GM12874 (cell line): Measurements from ENCODE around the gene CCDC71.

Experiments used
- TF ChIP-seq, protein P1 (sequence below): IDR thresholded peaks from 2 replicates; pipeline ENCODE4 v1.5.1; 2011; ENCODE audit warnings: low read depth, mild to moderate bottlenecking, control low read depth, low read length, moderate library complexity; ENCODE audit not compliant: insufficient read depth

Gene CCDC71

DNA sequence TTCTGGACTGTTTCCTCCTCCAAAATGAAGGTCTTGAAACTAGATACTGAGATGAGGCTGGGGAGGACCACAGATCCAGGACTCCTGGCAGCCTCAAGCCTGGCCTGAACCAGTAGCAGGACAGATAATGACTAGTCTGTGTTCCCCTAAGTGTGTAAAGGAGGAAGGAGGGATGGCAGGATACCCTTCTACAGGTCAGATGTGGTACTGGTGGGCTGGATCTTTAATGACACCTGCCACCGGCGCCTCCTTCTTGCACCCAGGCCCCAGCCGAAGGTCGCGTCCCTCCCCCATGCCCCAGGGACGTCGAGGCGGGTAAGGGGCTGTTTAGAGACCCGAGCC is 46.1 kb downstream of the CCDC71 start:
- TF ChIP-seq, protein P1, sequence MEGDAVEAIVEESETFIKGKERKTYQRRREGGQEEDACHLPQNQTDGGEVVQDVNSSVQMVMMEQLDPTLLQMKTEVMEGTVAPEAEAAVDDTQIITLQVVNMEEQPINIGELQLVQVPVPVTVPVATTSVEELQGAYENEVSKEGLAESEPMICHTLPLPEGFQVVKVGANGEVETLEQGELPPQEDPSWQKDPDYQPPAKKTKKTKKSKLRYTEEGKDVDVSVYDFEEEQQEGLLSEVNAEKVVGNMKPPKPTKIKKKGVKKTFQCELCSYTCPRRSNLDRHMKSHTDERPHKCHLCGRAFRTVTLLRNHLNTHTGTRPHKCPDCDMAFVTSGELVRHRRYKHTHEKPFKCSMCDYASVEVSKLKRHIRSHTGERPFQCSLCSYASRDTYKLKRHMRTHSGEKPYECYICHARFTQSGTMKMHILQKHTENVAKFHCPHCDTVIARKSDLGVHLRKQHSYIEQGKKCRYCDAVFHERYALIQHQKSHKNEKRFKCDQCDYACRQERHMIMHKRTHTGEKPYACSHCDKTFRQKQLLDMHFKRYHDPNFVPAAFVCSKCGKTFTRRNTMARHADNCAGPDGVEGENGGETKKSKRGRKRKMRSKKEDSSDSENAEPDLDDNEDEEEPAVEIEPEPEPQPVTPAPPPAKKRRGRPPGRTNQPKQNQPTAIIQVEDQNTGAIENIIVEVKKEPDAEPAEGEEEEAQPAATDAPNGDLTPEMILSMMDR, result no peak

GRCh38 chr3:49119439-49119838 is 46.7 kb downstream of the CCDC71 start:
- TF ChIP-seq, protein P1, result no peak

DNA sequence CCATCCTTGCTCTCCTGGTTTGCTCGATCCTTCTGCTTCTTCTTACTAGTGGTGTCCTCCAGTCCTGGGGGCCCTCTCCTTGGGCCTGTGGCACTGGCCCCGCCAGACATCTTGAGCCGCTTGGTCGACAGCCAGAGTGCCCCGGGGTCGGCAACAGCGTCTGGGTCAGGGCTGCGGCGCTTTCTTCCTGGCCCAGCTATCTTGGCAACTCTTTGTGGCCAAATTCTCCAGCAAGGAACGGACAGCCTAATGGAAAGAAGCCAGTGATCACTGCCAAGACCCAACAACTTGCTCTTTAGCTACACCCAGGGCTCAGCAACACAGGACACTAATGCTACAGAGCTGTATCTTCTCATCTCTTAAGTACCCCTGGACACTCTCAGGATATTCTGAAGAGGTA is 47.1 kb downstream of the CCDC71 start:
- TF ChIP-seq, protein P1, result no peak
